Chondrocyte (in vitro differentiated cells): ENCODE results near the gene IFITM2. TPM values are rescaled to one million over a fixed set of nuclear protein-coding genes. Genes with fewer than 3 reads are reported as not detected.
A peak's percentile ranks its signal among the peaks of the same experiment; 100 is the strongest.

ENCODE experiments used
- DNase-seq: peaks from one replicate; pipeline ENCODE4 v3.0.0; 2021; ENCODE audit warnings: mixed read lengths, low spot score
- H3K27ac Mint-ChIP-seq: one replicate; pipeline ENCODE4 v1.8.0; 2021; ENCODE audit warnings: mild to moderate bottlenecking, moderate library complexity, mixed read lengths; ENCODE audit not compliant: unreplicated experiment
- H3K27me3 Mint-ChIP-seq: 2 replicates; pipeline ENCODE4 v1.8.0; 2021; ENCODE audit warnings: low read depth, mixed read lengths
- H3K36me3 Mint-ChIP-seq: 2 replicates; pipeline ENCODE4 v1.8.0; 2021; ENCODE audit warnings: low read depth, mixed read lengths
- H3K4me1 Mint-ChIP-seq: 2 replicates; pipeline ENCODE4 v1.8.0; 2021; ENCODE audit warnings: low read depth, mild to moderate bottlenecking, mixed read lengths
- H3K4me3 Mint-ChIP-seq: one replicate; pipeline ENCODE4 v1.8.0; 2021; ENCODE audit warnings: mild to moderate bottlenecking, moderate library complexity, mixed read lengths; ENCODE audit not compliant: unreplicated experiment
- H3K9me3 Mint-ChIP-seq: 2 replicates; pipeline ENCODE4 v1.8.0; 2021; ENCODE audit warnings: low read depth, mixed read lengths
- CTCF ChIP-seq: fragments of 200-600 bp; sonication (generic); IDR thresholded peaks from 2 replicates; pipeline ENCODE4 v1.5.0; 2021; ENCODE audit warnings: antibody characterized with exemption, mild to moderate bottlenecking, moderate library complexity
- total RNA-seq: library from RNA; stranded (reverse); gene quantifications from 3 replicates; pipeline ENCODE4 v1.2.1, GENCODE V29; 2021

The IFITM2 gene
- total RNA-seq, 1 donor from 2014 or later, result 109 TPM

- Mint-ChIP-seq H3K36me3 (peaks cover 3% of the 10 kb centered on the region), H3K4me1 (no peaks in the 10 kb centered on the region), H3K27me3 (no peaks in the 10 kb centered on the region), H3K9me3 (no peaks in the 10 kb centered on the region), H3K27ac (no peak overlapping the region), H3K4me3 (no peak overlapping the region)
- TF ChIP-seq CTCF, result no peak
- peak; percentile 75 for DNase-seq
These were observed 10.5 kb upstream of the IFITM2 start for GRCh38 chr11:297051-297585.

GRCh38 chr11:297586-298405 is 9.8 kb upstream of the IFITM2 start:
- peaks cover 3% of the 10 kb centered on the region for H3K36me3 Mint-ChIP-seq
- DNase-seq, result peak; percentile 58
- no peak for TF ChIP-seq CTCF
- no peak overlapping the region for H3K27ac Mint-ChIP-seq
- H3K4me1 Mint-ChIP-seq, result no peaks in the 10 kb centered on the region
- no peaks in the 10 kb centered on the region for H3K27me3 Mint-ChIP-seq
- no peak overlapping the region for H3K4me3 Mint-ChIP-seq
- no peaks in the 10 kb centered on the region for H3K9me3 Mint-ChIP-seq

GRCh38 chr11:298406-299065 is 9.1 kb upstream of the IFITM2 start:
- no peaks in the 10 kb centered on the region for H3K27me3 Mint-ChIP-seq
- H3K4me3 Mint-ChIP-seq, result no peak overlapping the region
- H3K4me1 Mint-ChIP-seq, result no peaks in the 10 kb centered on the region
- H3K36me3 Mint-ChIP-seq, result peaks cover 2% of the 10 kb centered on the region
- H3K9me3 Mint-ChIP-seq, result no peaks in the 10 kb centered on the region
- DNase-seq, result peak; percentile 72
- no peak overlapping the region for H3K27ac Mint-ChIP-seq
- no peak for TF ChIP-seq CTCF

GRCh38 chr11:299081-299891 is 8.3 kb upstream of the IFITM2 start, which contains the start of gene IFITM5:
Gene IFITM5 (minus strand): TSS chr11:299526. CDS start chr11:299490, 36 bp downstream.
- Mint-ChIP-seq H3K4me3 (no peak within 1 kb of the TSS), H3K36me3 (no peaks in the 10 kb centered on the region), H3K27ac (no peak within 1 kb of the TSS), H3K9me3 (no peaks in the 10 kb centered on the region), H3K4me1 (no peaks in the 10 kb centered on the region), H3K27me3 (no peaks in the 10 kb centered on the region)
- DNase-seq, result peak; percentile 87
- TF ChIP-seq CTCF, result no peak
